GM12878 (cell line): Measurements from ENCODE around the gene NFU1. TPM values are rescaled to one million over a fixed set of nuclear protein-coding genes. Genes with fewer than 3 reads are reported as not detected.

Source experiments
- ATAC-seq: fragments of 200-7000 bp; cut with Tn5 transposase; 3 replicates; pipeline ENCODE4 v1.9.1; 2020; ENCODE audit warnings: mild to moderate bottlenecking, moderate library complexity
- BruUV-seq: library from RNA; stranded (reverse); fragments of 400-500 nt; replicated peaks from 2 replicates; lab custom pipeline; 2021; lab: Mats Ljungman, UMichigan
- CTCF ChIA-PET: fragments of 300-600 bp; sonication (Branson Sonifier 250); formaldehyde crosslinking; extraction: SDS; loops from one replicate; lab custom pipeline; 2021; ENCODE audit warnings: inconsistent platforms; lab: Yijun Ruan, JAX
- POLR2A ChIA-PET: fragments of 350-600 bp; formaldehyde crosslinking; extraction: SDS; loops from one replicate; lab custom pipeline; 2021; ENCODE audit warnings: inconsistent platforms; lab: Charles Lee
- RAD21 ChIA-PET: fragments of 300-600 bp; sonication (Branson Sonifier 250); formaldehyde crosslinking; loops from one replicate; lab custom pipeline; 2023; ENCODE audit warnings: antibody characterized with exemption; ENCODE audit not compliant: unreplicated experiment; lab: Charles Lee
- SMC1A ChIA-PET: fragments of 300-600 bp; sonication (Branson Sonifier 250); formaldehyde crosslinking; loops from one replicate; lab custom pipeline; 2023; ENCODE audit not compliant: unreplicated experiment, uncharacterized antibody; lab: Charles Lee
- DNase-seq: peaks from one replicate; pipeline ENCODE4 v3.0.0-alpha.2; 2011; ENCODE audit warnings: low read depth, low spot score
- FAIRE-seq: peaks from 3 replicates; lab custom pipeline; 2011; peaks lifted over from hg19 to GRCh38; lab: Jason Lieb, UNC
- H2AFZ ChIP-seq: 2 replicates; pipeline ENCODE4 v1.6.0; 2011; ENCODE audit warnings: low read depth, low read length, control low read depth; ENCODE audit not compliant: control insufficient read depth
- H3K27ac ChIP-seq: 2 replicates; pipeline ENCODE4 v1.5.1; 2011; ENCODE audit warnings: control low read depth; ENCODE audit not compliant: control insufficient read depth, insufficient read depth
- H3K27me3 ChIP-seq, 2 experiments: replicated peaks in 1 of 2; 2 replicates each; pipeline versions ENCODE4 v1.6.0 to v1.6.1; 2011; ENCODE audit warnings: low read length in 1 of 2; ENCODE audit not compliant: control insufficient read depth in 2 of 2, insufficient read depth in 2 of 2
- H3K36me3 ChIP-seq, 2 experiments: 2 replicates each; pipeline ENCODE4 v1.5.1; 2011; ENCODE audit warnings: low read length in 1 of 2; ENCODE audit not compliant: control insufficient read depth in 2 of 2, insufficient read depth in 2 of 2
- H3K4me1 ChIP-seq: 2 replicates; pipeline ENCODE4 v1.6.1; 2011; ENCODE audit warnings: mild to moderate bottlenecking, low read length, moderate library complexity, mixed read lengths; ENCODE audit not compliant: control insufficient read depth, insufficient read depth
- H3K4me2 ChIP-seq: 2 replicates; pipeline ENCODE4 v1.6.0; 2011; ENCODE audit warnings: control low read depth; ENCODE audit not compliant: control insufficient read depth, insufficient read depth
- H3K4me3 ChIP-seq: fragments of 200-600 bp; sonication (generic); 2 replicates; pipeline ENCODE4 v1.5.1; 2016
- H3K79me2 ChIP-seq: 2 replicates; pipeline ENCODE4 v1.6.0; 2011; ENCODE audit warnings: low read length; ENCODE audit not compliant: control insufficient read depth, insufficient read depth
- H3K9ac ChIP-seq: 2 replicates; pipeline ENCODE4 v1.8.0; 2011; ENCODE audit warnings: low read length, control low read depth, mixed read lengths; ENCODE audit not compliant: control insufficient read depth, insufficient read depth
- H3K9me3 ChIP-seq: replicated peaks from 3 replicates; pipeline ENCODE4 v1.5.1; 2011; ENCODE audit warnings: mild to moderate bottlenecking, low read length; ENCODE audit not compliant: control insufficient read depth, insufficient read depth
- H4K20me1 ChIP-seq: 2 replicates; pipeline ENCODE4 v1.6.0; 2011; ENCODE audit not compliant: control insufficient read depth, insufficient read depth
- ELK1 ChIP-seq: IDR thresholded peaks from 2 replicates; pipeline ENCODE4 v1.6.1; 2012; ENCODE audit warnings: low read depth, low read length, improper control_type of control experiment
- FOXM1 ChIP-seq: IDR thresholded peaks from 2 replicates; pipeline ENCODE4 v1.6.1; 2012; ENCODE audit warnings: low read depth, mild to moderate bottlenecking, inconsistent platforms, low read length, moderate library complexity
- GABPA ChIP-seq: IDR thresholded peaks from 2 replicates; pipeline ENCODE4 v1.6.1; 2014; ENCODE audit warnings: antibody characterized with exemption, low read depth, mild to moderate bottlenecking, inconsistent platforms
- HCFC1 ChIP-seq: fragments of 150-350 bp; IDR thresholded peaks from 2 replicates; pipeline ENCODE4 v1.6.1; 2014; ENCODE audit warnings: low read length
- IKZF2 ChIP-seq, 2 experiments: fragments of 450-650 bp; IDR thresholded peaks; 2 replicates each; pipeline ENCODE4 v1.6.1; 2017; ENCODE audit warnings: mild to moderate bottlenecking in 2 of 2, moderate library complexity in 2 of 2
- IRF5 ChIP-seq: fragments of 450-650 bp; IDR thresholded peaks from 2 replicates; pipeline ENCODE4 v1.6.1; 2017; ENCODE audit warnings: borderline replicate concordance
- MYB ChIP-seq: fragments of 150-350 bp; IDR thresholded peaks from 2 replicates; pipeline ENCODE4 v1.6.1; 2014; ENCODE audit warnings: mild to moderate bottlenecking, low read depth, low read length, borderline replicate concordance
- NFXL1 ChIP-seq: fragments of 450-650 bp; IDR thresholded peaks from 2 replicates; pipeline ENCODE4 v1.6.1; 2017; ENCODE audit warnings: antibody characterized with exemption, mild to moderate bottlenecking, borderline replicate concordance
- NR2F1 ChIP-seq: fragments of 450-650 bp; conservative IDR thresholded peaks from 2 replicates; pipeline ENCODE4 v1.6.1; 2017; ENCODE audit warnings: mild to moderate bottlenecking
- RUNX3 ChIP-seq: IDR thresholded peaks from 2 replicates; pipeline ENCODE4 v1.6.1; 2012; ENCODE audit warnings: low read length, inconsistent platforms
- SMAD5 ChIP-seq: IDR thresholded peaks from 2 replicates; pipeline ENCODE4 v1.6.1; 2016; ENCODE audit warnings: antibody characterized with exemption, low read depth
- SMARCA5 ChIP-seq: fragments of 450-650 bp; IDR thresholded peaks from 2 replicates; pipeline ENCODE4 v1.6.1; 2017; ENCODE audit warnings: mild to moderate bottlenecking
- WGBS: methylation state at CpG from one replicate; pipeline ENCODE4 v1.1.6; 2016; ENCODE audit warnings: low lambda C conversion rate; ENCODE audit not compliant: insufficient replicate concordance, insufficient coverage; ENCODE audit errors: missing lambda C conversion rate; 5-methylcytosine and 5-hydroxymethylcytosine counted together
- in situ Hi-C: fragments of 300-500 bp; cut with MboI; formaldehyde crosslinking; loops from 9 replicates; pipeline ENCODE4 v1.14.3; 2018; ENCODE audit warnings: mixed read lengths
- intact Hi-C: fragments of 100-400 bp; cut with micrococcal nuclease; formaldehyde crosslinking; loops from one replicate; pipeline ENCODE4 v1.14.2; 2022; ENCODE audit not compliant: unreplicated experiment
- polyA plus RNA-seq, 11 experiments: library from polyadenylated mRNA; depleted of rRNA in 4 of 11; unstranded in 6 of 11; stranded (reverse) in 5 of 11; fragments of >200 nt; fragmentation: Nextera tagmentation in 4 of 11; fragmentation: Illumina TruSeq in 1 of 11; extraction: Ambion mirVana in 4 of 11; extraction: Trizol in 1 of 11; gene quantifications; 1 replicate in 1 of 11; 2 replicates in 10 of 11; pipeline versions ENCODE4 v1.2.1 to v1.2.3, GENCODE V29; 2011 to 2016; ENCODE audit warnings: inconsistent platforms in 2 of 11, missing spikeins in 2 of 11, low read depth in 1 of 11
- total RNA-seq, 4 experiments: library from RNA; depleted of rRNA in 3 of 4; stranded (reverse); fragments of >200 nt in 3 of 4; fragmentation: Illumina TruSeq in 1 of 4; extraction: Trizol in 1 of 4; gene quantifications; 2 replicates each; pipeline versions ENCODE4 v1.2.1 to v1.2.3, GENCODE V29; 2013 to 2021
- TF ChIP-seq, protein P1 (sequence below): fragments of 450-650 bp; IDR thresholded peaks from 2 replicates; pipeline ENCODE4 v1.6.1; 2017; ENCODE audit warnings: low read depth, mild to moderate bottlenecking, moderate library complexity

Gene NFU1
- total and polyA plus RNA-seq, 10 of the 15 experiments (the other 5 are each of a cell fraction or from before 2014, with no cell fraction given) = 27.3 to 86.0 (median 41.5) TPM

DNA sequence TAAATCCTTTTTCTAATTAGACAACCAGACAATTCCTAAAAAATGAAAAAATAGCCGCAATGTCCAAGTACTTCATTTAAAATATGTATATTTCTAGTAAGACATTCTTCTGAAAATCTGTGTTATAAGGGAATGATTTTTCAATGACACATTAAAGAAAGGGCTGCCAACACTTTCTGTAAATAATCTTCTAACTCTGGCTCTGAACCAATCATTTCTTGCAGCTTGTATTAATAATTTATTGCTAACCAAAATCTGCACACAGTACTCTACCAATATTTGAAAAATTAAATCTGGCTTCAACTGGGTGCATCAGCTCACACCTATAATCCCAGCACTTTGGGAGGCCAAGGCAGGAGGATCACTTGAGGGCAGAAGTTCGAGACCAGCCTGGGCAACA, 8.3 kb downstream of the NFU1 start:
- intact Hi-C loops (no loop called here), in situ Hi-C loops (no loop called here)
- H3K36me3 ChIP-seq = no peaks in the 10 kb centered on the region; a peak in 1 of 4 replicates
- CTCF ChIA-PET = no interaction called here
- no peak overlapping the region for H2AFZ ChIP-seq
- SMC1A ChIA-PET = interaction anchor here (0.7 to 1.0 kb wide), 3 partner anchors 9 to 153 kb away, joined by 3 to 4 read pairs (median 3); partner anchors contain the start of gene NFU1
- H4K20me1 ChIP-seq = no peaks in the 10 kb centered on the region
- FAIRE-seq (no peak), DNase-seq (no peak), ATAC-seq (no peak)
- H3K4me1 ChIP-seq = no peaks in the 10 kb centered on the region
- H3K27ac ChIP-seq = no peak overlapping the region
- no peak for TF ChIP-seq MYB
- no peak for TF ChIP-seq IKZF2 (IDR thresholded peaks at IDR 0.05)
- TF ChIP-seq HCFC1 = no peak
- no peak for TF ChIP-seq ELK1
- TF ChIP-seq IRF5 = no peak
- no peak for TF ChIP-seq SMARCA5
- TF ChIP-seq, protein P1, sequence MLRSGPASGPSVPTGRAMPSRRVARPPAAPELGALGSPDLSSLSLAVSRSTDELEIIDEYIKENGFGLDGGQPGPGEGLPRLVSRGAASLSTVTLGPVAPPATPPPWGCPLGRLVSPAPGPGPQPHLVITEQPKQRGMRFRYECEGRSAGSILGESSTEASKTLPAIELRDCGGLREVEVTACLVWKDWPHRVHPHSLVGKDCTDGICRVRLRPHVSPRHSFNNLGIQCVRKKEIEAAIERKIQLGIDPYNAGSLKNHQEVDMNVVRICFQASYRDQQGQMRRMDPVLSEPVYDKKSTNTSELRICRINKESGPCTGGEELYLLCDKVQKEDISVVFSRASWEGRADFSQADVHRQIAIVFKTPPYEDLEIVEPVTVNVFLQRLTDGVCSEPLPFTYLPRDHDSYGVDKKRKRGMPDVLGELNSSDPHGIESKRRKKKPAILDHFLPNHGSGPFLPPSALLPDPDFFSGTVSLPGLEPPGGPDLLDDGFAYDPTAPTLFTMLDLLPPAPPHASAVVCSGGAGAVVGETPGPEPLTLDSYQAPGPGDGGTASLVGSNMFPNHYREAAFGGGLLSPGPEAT = no peak
- TF ChIP-seq RUNX3 = no peak
- no peak for TF ChIP-seq NFXL1
- no peak for TF ChIP-seq GABPA
- TF ChIP-seq SMAD5 = no peak
- TF ChIP-seq NR2F1 = no peak
- TF ChIP-seq FOXM1 = no peak
- H3K79me2 ChIP-seq = no peaks in the 10 kb centered on the region
- POLR2A ChIA-PET = interaction anchor here (0.6 to 1.0 kb wide), 2 partner anchors 8 to 85 kb away, joined by 3 to 4 read pairs; partner anchors contain the start of gene NFU1
- 93% methylated on average over 2 of the region's 2 CpGs for WGBS
- H3K4me2 ChIP-seq = no peak overlapping the region
- no peaks in the 10 kb centered on the region for H3K27me3 ChIP-seq
- H3K9ac ChIP-seq = no peak overlapping the region
- no peaks in the 10 kb centered on the region for H3K9me3 ChIP-seq
- no TSS peak for BruUV-seq
- RAD21 ChIA-PET = no interaction called here
- no peak overlapping the region for H3K4me3 ChIP-seq
